Caco-2 (cell line): Measurements from ENCODE around the gene COL25A1. TPM values are rescaled to one million over a fixed set of nuclear protein-coding genes. Genes with fewer than 3 reads are reported as not detected.

ENCODE experiments used
- BruUV-seq: library from RNA; stranded (reverse); fragments of 400-500 nt; replicated peaks from 2 replicates; lab custom pipeline; 2021; lab: Mats Ljungman, UMichigan
- CTCF ChIA-PET: fragments of 300-600 bp; sonication (Branson Sonifier 250); formaldehyde crosslinking; loops from one replicate; lab custom pipeline; 2022; ENCODE audit warnings: antibody characterized with exemption; lab: Charles Lee
- POLR2A ChIA-PET: fragments of 300-600 bp; sonication (Branson Sonifier 250); formaldehyde crosslinking; loops from one replicate; lab custom pipeline; 2022; ENCODE audit warnings: antibody characterized with exemption; lab: Charles Lee
- DNase-seq, 2 experiments: peaks; one replicate each; pipeline versions ENCODE4 v3.0.0 to v3.0.0-alpha.2; 2020 to 2022
- H3K27me3 ChIP-seq: replicated peaks from 2 replicates; pipeline ENCODE4 v1.6.0; 2011; ENCODE audit warnings: low read length; ENCODE audit not compliant: control insufficient read depth, insufficient read depth
- H3K36me3 ChIP-seq: 2 replicates; pipeline ENCODE4 v1.5.1; 2011; ENCODE audit warnings: low read length; ENCODE audit not compliant: control insufficient read depth, insufficient read depth
- H3K4me1 ChIP-seq: fragments of 250-450 bp; sonication (Bioruptor Pico); 2 replicates; pipeline ENCODE4 v1.5.1; 2020; ENCODE audit warnings: mild to moderate bottlenecking
- H3K4me3 ChIP-seq: 2 replicates; pipeline ENCODE4 v1.5.1; 2011; ENCODE audit warnings: low read depth, mild to moderate bottlenecking, control low read depth, low read length
- H3K9me3 ChIP-seq: fragments of 250-450 bp; sonication (Bioruptor Pico); 2 replicates; pipeline ENCODE4 v1.5.1; 2020; ENCODE audit warnings: mild to moderate bottlenecking, moderate library complexity
- H3K27ac Mint-ChIP-seq: one replicate; pipeline ENCODE4 v1.8.0; 2022; ENCODE audit warnings: mixed read lengths; ENCODE audit not compliant: unreplicated experiment
- H3K27me3 Mint-ChIP-seq: one replicate; pipeline ENCODE4 v1.8.0; 2022; ENCODE audit warnings: mixed read lengths; ENCODE audit not compliant: insufficient read depth, unreplicated experiment
- H3K36me3 Mint-ChIP-seq: one replicate; pipeline ENCODE4 v1.8.0; 2022; ENCODE audit warnings: mild to moderate bottlenecking, mixed read lengths; ENCODE audit not compliant: insufficient read depth, unreplicated experiment
- H3K4me1 Mint-ChIP-seq: one replicate; pipeline ENCODE4 v1.8.0; 2022; ENCODE audit warnings: low read depth, mixed read lengths; ENCODE audit not compliant: unreplicated experiment
- H3K4me3 Mint-ChIP-seq: one replicate; pipeline ENCODE4 v1.8.0; 2022; ENCODE audit warnings: mild to moderate bottlenecking, moderate library complexity, mixed read lengths; ENCODE audit not compliant: unreplicated experiment
- H3K9me3 Mint-ChIP-seq: one replicate; pipeline ENCODE4 v1.8.0; 2022; ENCODE audit warnings: mixed read lengths; ENCODE audit not compliant: unreplicated experiment
- CTCF ChIP-seq, 2 experiments: fragments of 200-600 bp in 1 of 2; IDR thresholded peaks; 1 replicate in 1 of 2; 2 replicates in 1 of 2; pipeline versions ENCODE4 v1.5.1 to v1.8.0; 2011 to 2022; ENCODE audit warnings: antibody characterized with exemption in 1 of 2, control low read depth in 1 of 2, inconsistent platforms in 1 of 2, low read depth in 1 of 2, low read length in 1 of 2, mild to moderate bottlenecking in 1 of 2, moderate library complexity in 1 of 2; ENCODE audit not compliant: insufficient read depth in 1 of 2, severe bottlenecking in 1 of 2, unreplicated experiment in 1 of 2
- intact Hi-C: fragments of 100-400 bp; cut with micrococcal nuclease; formaldehyde crosslinking; loops from one replicate; pipeline ENCODE4 v1.10.0; 2022; ENCODE audit not compliant: unreplicated experiment
- total RNA-seq: library from RNA; stranded (reverse); gene quantifications from 2 replicates; pipeline ENCODE4 v1.2.3, GENCODE V29; 2022

COL25A1 gene
- total RNA-seq, 1 experiment from 2014 or later = not detected

DNA sequence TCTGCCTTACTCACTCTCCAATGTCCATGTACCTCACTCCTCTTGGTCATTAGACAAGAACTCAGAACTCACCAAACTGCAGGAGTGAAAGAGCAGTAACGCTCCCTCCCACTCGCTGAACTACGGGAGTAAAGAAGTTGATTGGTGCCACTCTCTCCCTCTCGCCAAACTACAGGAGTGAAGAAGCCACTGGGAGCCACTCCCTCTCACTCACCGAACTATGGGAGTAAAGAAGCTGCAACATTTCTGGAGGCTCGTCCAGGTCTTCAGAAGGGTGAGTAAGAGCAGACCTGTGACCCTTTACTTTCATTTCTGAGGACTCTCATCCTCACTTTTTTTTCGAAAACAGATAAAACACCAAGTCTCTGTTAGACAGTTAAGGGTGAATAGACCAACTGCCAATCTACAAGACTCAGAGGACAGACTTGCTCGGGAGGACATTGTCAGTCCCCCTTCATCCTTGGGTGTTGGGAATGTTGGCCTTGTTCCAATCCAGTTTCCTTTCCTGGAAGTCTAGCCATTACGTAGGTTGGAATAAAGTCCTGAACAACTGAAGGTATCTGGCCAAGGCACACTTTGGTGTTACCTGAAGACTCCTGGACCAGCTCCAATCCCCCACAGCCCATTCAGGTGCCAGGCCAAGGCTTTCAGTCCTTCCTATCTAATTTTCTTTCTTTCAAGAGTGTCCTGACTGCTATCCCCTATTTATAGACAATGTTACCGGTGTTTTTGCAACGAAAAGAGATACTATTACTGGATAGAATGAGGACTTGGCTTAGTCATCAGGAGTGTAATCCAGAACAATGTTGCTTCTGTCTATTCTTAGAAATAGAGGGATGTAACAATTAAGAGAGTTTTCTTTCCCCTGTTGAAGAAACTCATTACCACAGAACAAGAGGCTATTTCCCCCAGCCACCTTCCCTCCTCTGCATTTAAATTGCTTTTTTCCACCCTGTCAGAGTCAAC lies 11.0 kb upstream of the COL25A1 start:
- no peaks in the 10 kb centered on the region for H3K36me3 Mint-ChIP-seq
- no peak overlapping the region for H3K4me3 Mint-ChIP-seq
- no peak for DNase-seq
- Histone ChIP-seq H3K27me3 (no peaks in the 10 kb centered on the region), H3K9me3 (no peaks in the 10 kb centered on the region), H3K4me1 (no peaks in the 10 kb centered on the region), H3K4me3 (no peak overlapping the region), H3K36me3 (no peaks in the 10 kb centered on the region)
- POLR2A ChIA-PET = no interaction called here
- CTCF ChIA-PET = no interaction called here
- TF ChIP-seq CTCF (IDR thresholded peaks at IDR 0.05; ENCODE audit: insufficient read depth in 1 of 2, low read depth in 1 of 2, low read length in 1 of 2, severe bottlenecking in 1 of 2, unreplicated experiment in 1 of 2) = no peak
- no peaks in the 10 kb centered on the region for H3K4me1 Mint-ChIP-seq
- intact Hi-C loops = no loop called here
- no peak overlapping the region for H3K27ac Mint-ChIP-seq
- no TSS peak for BruUV-seq
- peaks cover 3% of the 10 kb centered on the region for H3K27me3 Mint-ChIP-seq
- no peaks in the 10 kb centered on the region for H3K9me3 Mint-ChIP-seq

DNA sequence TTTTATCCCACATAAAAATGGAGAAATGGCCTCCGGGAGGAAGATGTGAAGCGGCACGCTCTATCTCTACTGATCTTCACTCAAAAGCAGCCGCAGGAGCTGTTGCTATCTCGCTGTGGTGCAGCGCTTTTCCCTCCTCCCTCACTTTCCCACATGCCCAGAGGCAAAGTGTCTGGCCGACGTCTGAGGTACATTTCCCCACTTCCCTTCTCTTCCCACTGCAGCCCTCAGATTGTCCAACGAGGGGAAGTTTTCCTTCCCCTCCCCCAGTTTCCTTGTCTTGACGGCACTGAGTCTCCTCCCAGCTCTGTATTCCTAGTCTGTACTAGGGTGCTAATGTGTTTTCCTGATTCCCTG lies 660 bp upstream of the COL25A1 start:
- H3K27me3 Mint-ChIP-seq = peaks cover 12% of the 10 kb centered on the region
- H3K36me3 ChIP-seq = no peaks in the 10 kb centered on the region
- POLR2A ChIA-PET = no interaction called here
- no peaks in the 10 kb centered on the region for H3K27me3 ChIP-seq
- no peak overlapping the region for H3K4me3 Mint-ChIP-seq
- BruUV-seq = no TSS peak
- no peaks in the 10 kb centered on the region for H3K4me1 ChIP-seq
- intact Hi-C loops = no loop called here
- no peak for TF ChIP-seq CTCF (IDR thresholded peaks at IDR 0.05; ENCODE audit: insufficient read depth in 1 of 2, low read depth in 1 of 2, low read length in 1 of 2, severe bottlenecking in 1 of 2, unreplicated experiment in 1 of 2)
- no peak overlapping the region for H3K4me3 ChIP-seq
- H3K4me1 Mint-ChIP-seq = no peaks in the 10 kb centered on the region
- no peak for DNase-seq
- no peak overlapping the region for H3K27ac Mint-ChIP-seq
- H3K36me3 Mint-ChIP-seq = no peaks in the 10 kb centered on the region
- peaks cover 9% of the 10 kb centered on the region for H3K9me3 Mint-ChIP-seq
- CTCF ChIA-PET = interaction anchor here (0.7 kb wide), 1 partner anchor 20 kb away, joined by 8 read pairs; no protein-coding TSS in a partner anchor
- H3K9me3 ChIP-seq = no peaks in the 10 kb centered on the region

GRCh38 chr4:109301651-109302360 lies 652 bp downstream of the COL25A1 start:
- H3K4me3 Mint-ChIP-seq = no peak overlapping the region
- H3K27me3 Mint-ChIP-seq = peaks cover 12% of the 10 kb centered on the region
- H3K4me1 ChIP-seq = no peaks in the 10 kb centered on the region
- no TSS peak for BruUV-seq
- intact Hi-C loops = no loop called here
- H3K36me3 ChIP-seq = no peaks in the 10 kb centered on the region
- H3K36me3 Mint-ChIP-seq = no peaks in the 10 kb centered on the region
- CTCF ChIA-PET = no interaction called here
- H3K27me3 ChIP-seq = no peaks in the 10 kb centered on the region
- POLR2A ChIA-PET = no interaction called here
- H3K4me3 ChIP-seq = no peak overlapping the region
- no peaks in the 10 kb centered on the region for H3K9me3 ChIP-seq
- H3K4me1 Mint-ChIP-seq = no peaks in the 10 kb centered on the region
- TF ChIP-seq CTCF (IDR thresholded peaks at IDR 0.05; ENCODE audit: insufficient read depth in 1 of 2, low read depth in 1 of 2, low read length in 1 of 2, severe bottlenecking in 1 of 2, unreplicated experiment in 1 of 2) = no peak
- no peak for DNase-seq
- no peak overlapping the region for H3K27ac Mint-ChIP-seq
- H3K9me3 Mint-ChIP-seq = peaks cover 9% of the 10 kb centered on the region
